Measurements from ENCODE around the gene ARHGEF6.

GRCh38 chrX:136819031-136819703 lies 38.4 kb upstream of the ARHGEF6 start:
- no peak for TF ChIP-seq CTCF (IDR thresholded peaks at IDR 0.05)
- TF ChIP-seq POLR2A (IDR thresholded peaks at IDR 0.05) = no peak
